HepG2 (cell line): ENCODE data around the gene STK11. TPM values are rescaled to one million over a fixed set of nuclear protein-coding genes. Genes with fewer than 3 reads are reported as not detected.
A peak's percentile ranks its signal among the peaks of the same experiment; 100 is the strongest.

Source experiments
- ELF1 ChIP-seq: sonication (generic); formaldehyde crosslinking; IDR thresholded peaks from 2 replicates; pipeline ENCODE4 v1.4.0; 2020; ENCODE audit warnings: missing genetic modification reagents
- GATAD2A ChIP-seq: IDR thresholded peaks from 2 replicates; pipeline ENCODE4 v1.6.1; 2016
- MIER2 ChIP-seq: IDR thresholded peaks from 2 replicates; pipeline ENCODE4 v1.6.1; 2016; ENCODE audit warnings: missing biosample characterization, missing genetic modification reagents
- SMYD3 ChIP-seq: sonication (generic); formaldehyde crosslinking; IDR thresholded peaks from 2 replicates; pipeline ENCODE4 v1.8.1; 2023; ENCODE audit warnings: mild to moderate bottlenecking, missing genetic modification reagents
- SOX6 ChIP-seq, 2 experiments: fragments of 450-650 bp in 1 of 2; sonication (generic) in 1 of 2; formaldehyde crosslinking in 1 of 2; IDR thresholded peaks; 2 replicates each; pipeline versions ENCODE4 v1.4.0 to v1.6.1; 2017 to 2020; ENCODE audit warnings: antibody characterized with exemption in 1 of 2, mild to moderate bottlenecking in 1 of 2, missing genetic modification reagents in 1 of 2
- TAF1 ChIP-seq: sonication (generic); formaldehyde crosslinking; IDR thresholded peaks from 2 replicates; pipeline ENCODE4 v1.4.0; 2020; ENCODE audit warnings: missing genetic modification reagents
- ZBTB7A ChIP-seq: sonication (generic); formaldehyde crosslinking; IDR thresholded peaks from 2 replicates; pipeline ENCODE4 v1.8.0; 2022; ENCODE audit warnings: mild to moderate bottlenecking, missing genetic modification reagents
- ZNF18 ChIP-seq: sonication (generic); formaldehyde crosslinking; IDR thresholded peaks from 2 replicates; pipeline ENCODE4 v1.8.0; 2022; ENCODE audit warnings: mild to moderate bottlenecking, missing genetic modification reagents; ENCODE audit not compliant: insufficient replicate concordance
- ZNF513 ChIP-seq: sonication (generic); formaldehyde crosslinking; conservative IDR thresholded peaks from 2 replicates; pipeline ENCODE4 v1.5.0; 2020; ENCODE audit warnings: missing genetic modification reagents
- ZNF629 ChIP-seq: sonication (generic); formaldehyde crosslinking; conservative IDR thresholded peaks from 2 replicates; pipeline ENCODE4 v1.5.0; 2020; ENCODE audit warnings: missing genetic modification reagents
- ZNF639 ChIP-seq: conservative IDR thresholded peaks from 2 replicates; pipeline ENCODE4 v1.6.1; 2018; ENCODE audit warnings: missing genetic modification reagents
- ZNF660 ChIP-seq: sonication (generic); formaldehyde crosslinking; IDR thresholded peaks from 2 replicates; pipeline ENCODE4 v1.5.1; 2020; ENCODE audit warnings: mild to moderate bottlenecking, low read depth, missing genetic modification reagents, borderline replicate concordance
- ZSCAN9 ChIP-seq: IDR thresholded peaks from 2 replicates; pipeline ENCODE4 v1.6.1; 2016; ENCODE audit warnings: borderline replicate concordance
- polyA plus RNA-seq, 8 experiments: library from polyadenylated mRNA; depleted of rRNA in 3 of 8; stranded (reverse) in 7 of 8; unstranded in 1 of 8; fragments of >200 nt; fragmentation: Illumina TruSeq in 4 of 8; extraction: Trizol in 4 of 8; gene quantifications; 2 replicates each; pipeline versions ENCODE4 v1.2.1 to v1.2.3, GENCODE V29; 2011 to 2016; ENCODE audit warnings: low read depth in 4 of 8, missing spikeins in 1 of 8, mixed read lengths in 1 of 8; ENCODE audit not compliant: insufficient read depth in 1 of 8
- total RNA-seq, 5 experiments: library from RNA; depleted of rRNA; stranded (reverse); fragments of >200 nt; fragmentation: Illumina TruSeq; extraction: Trizol; gene quantifications; 2 replicates each; pipeline ENCODE4 v1.2.3, GENCODE V29; 2016; ENCODE audit warnings: low read depth in 1 of 5
- TF ChIP-seq, protein P1 (sequence below): fragments of 450-650 bp; IDR thresholded peaks from 2 replicates; pipeline ENCODE4 v1.6.1; 2016
- TF ChIP-seq, protein P2 (sequence below): sonication (generic); formaldehyde crosslinking; conservative IDR thresholded peaks from 2 replicates; pipeline ENCODE4 v1.4.0; 2020; ENCODE audit warnings: mild to moderate bottlenecking, missing genetic modification reagents, moderate library complexity
- TF ChIP-seq, protein P3 (sequence below): sonication (generic); formaldehyde crosslinking; IDR thresholded peaks from 2 replicates; pipeline ENCODE4 v1.8.1; 2022; ENCODE audit warnings: low read depth, mild to moderate bottlenecking, missing genetic modification reagents

Gene STK11
- total and polyA plus RNA-seq, 2 of the 13 experiments (the other 11 are each of a cell fraction or from before 2014, with no cell fraction given), result 27.5 to 43.6 TPM

GRCh38 chr19:1259206-1259875 lies 53.8 kb downstream of the STK11 start (continued):
- TF ChIP-seq, protein P1, sequence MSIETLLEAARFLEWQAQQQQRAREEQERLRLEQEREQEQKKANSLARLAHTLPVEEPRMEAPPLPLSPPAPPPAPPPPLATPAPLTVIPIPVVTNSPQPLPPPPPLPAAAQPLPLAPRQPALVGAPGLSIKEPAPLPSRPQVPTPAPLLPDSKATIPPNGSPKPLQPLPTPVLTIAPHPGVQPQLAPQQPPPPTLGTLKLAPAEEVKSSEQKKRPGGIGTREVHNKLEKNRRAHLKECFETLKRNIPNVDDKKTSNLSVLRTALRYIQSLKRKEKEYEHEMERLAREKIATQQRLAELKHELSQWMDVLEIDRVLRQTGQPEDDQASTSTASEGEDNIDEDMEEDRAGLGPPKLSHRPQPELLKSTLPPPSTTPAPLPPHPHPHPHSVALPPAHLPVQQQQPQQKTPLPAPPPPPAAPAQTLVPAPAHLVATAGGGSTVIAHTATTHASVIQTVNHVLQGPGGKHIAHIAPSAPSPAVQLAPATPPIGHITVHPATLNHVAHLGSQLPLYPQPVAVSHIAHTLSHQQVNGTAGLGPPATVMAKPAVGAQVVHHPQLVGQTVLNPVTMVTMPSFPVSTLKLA, result no peak
- TF ChIP-seq ZNF513 (CRISPR knock-in tag) (no peak), MIER2 (no peak), ZNF629 (CRISPR knock-in tag) (no peak), GATAD2A (CRISPR knock-in tag) (peak; percentile 66), SMYD3 (no peak), SOX6 (IDR thresholded peaks at IDR 0.05) (no peak), SOX6 (CRISPR knock-in tag; IDR thresholded peaks at IDR 0.05) (peak; percentile 81), ELF1 (peak; percentile 97), ZBTB7A (CRISPR knock-in tag) (peak; percentile 97), ZSCAN9 (CRISPR knock-in tag) (no peak; the same call in 1 of the 2 replicates), TAF1 (peak; percentile 66), ZNF660 (CRISPR knock-in tag) (no peak), ZNF639 (CRISPR knock-in tag) (0 out of 2 replicates have a peak, but pooled peaks have one; percentile 25), ZNF18 (CRISPR knock-in tag) (peak; percentile 89)
- TF ChIP-seq, protein P2, sequence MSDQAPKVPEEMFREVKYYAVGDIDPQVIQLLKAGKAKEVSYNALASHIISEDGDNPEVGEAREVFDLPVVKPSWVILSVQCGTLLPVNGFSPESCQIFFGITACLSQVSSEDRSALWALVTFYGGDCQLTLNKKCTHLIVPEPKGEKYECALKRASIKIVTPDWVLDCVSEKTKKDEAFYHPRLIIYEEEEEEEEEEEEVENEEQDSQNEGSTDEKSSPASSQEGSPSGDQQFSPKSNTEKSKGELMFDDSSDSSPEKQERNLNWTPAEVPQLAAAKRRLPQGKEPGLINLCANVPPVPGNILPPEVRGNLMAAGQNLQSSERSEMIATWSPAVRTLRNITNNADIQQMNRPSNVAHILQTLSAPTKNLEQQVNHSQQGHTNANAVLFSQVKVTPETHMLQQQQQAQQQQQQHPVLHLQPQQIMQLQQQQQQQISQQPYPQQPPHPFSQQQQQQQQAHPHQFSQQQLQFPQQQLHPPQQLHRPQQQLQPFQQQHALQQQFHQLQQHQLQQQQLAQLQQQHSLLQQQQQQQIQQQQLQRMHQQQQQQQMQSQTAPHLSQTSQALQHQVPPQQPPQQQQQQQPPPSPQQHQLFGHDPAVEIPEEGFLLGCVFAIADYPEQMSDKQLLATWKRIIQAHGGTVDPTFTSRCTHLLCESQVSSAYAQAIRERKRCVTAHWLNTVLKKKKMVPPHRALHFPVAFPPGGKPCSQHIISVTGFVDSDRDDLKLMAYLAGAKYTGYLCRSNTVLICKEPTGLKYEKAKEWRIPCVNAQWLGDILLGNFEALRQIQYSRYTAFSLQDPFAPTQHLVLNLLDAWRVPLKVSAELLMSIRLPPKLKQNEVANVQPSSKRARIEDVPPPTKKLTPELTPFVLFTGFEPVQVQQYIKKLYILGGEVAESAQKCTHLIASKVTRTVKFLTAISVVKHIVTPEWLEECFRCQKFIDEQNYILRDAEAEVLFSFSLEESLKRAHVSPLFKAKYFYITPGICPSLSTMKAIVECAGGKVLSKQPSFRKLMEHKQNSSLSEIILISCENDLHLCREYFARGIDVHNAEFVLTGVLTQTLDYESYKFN (CRISPR knock-in tag), result peak; percentile 90
- TF ChIP-seq, protein P3, sequence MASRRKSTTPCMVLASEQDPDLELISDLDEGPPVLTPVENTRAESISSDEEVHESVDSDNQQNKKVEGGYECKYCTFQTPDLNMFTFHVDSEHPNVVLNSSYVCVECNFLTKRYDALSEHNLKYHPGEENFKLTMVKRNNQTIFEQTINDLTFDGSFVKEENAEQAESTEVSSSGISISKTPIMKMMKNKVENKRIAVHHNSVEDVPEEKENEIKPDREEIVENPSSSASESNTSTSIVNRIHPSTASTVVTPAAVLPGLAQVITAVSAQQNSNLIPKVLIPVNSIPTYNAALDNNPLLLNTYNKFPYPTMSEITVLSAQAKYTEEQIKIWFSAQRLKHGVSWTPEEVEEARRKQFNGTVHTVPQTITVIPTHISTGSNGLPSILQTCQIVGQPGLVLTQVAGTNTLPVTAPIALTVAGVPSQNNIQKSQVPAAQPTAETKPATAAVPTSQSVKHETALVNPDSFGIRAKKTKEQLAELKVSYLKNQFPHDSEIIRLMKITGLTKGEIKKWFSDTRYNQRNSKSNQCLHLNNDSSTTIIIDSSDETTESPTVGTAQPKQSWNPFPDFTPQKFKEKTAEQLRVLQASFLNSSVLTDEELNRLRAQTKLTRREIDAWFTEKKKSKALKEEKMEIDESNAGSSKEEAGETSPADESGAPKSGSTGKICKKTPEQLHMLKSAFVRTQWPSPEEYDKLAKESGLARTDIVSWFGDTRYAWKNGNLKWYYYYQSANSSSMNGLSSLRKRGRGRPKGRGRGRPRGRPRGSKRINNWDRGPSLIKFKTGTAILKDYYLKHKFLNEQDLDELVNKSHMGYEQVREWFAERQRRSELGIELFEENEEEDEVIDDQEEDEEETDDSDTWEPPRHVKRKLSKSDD, result peak; percentile 86
